GM19324 (cell line): ENCODE measurements around the gene MARK2.

Experiments
- ATAC-seq: cut with Tn5 transposase; IDR thresholded peaks from one replicate; pipeline ENCODE4 v1.9.1; 2021; ENCODE audit warnings: mild to moderate bottlenecking, moderate library complexity; ENCODE audit not compliant: unreplicated experiment, low FRiP score

MARK2 gene

DNA sequence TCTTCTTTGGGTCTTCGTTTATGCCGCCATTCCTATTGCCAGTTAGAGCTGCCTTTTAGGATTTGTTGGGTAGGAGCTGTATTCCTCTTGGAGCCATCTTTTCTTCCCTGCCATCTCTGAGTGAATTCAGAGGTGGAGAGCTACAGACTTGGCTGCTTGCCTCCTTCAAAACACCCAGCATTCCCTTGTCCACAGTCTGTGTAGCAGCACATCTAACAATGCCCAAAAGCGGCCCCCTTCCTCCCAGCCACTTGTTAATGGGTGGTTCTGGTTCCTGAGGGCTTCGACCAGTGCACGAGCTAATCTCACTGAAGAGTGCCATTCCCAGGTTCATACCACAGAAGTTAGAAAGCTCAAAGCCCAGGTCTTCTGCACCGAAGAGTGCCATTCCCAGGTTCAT lies 37.7 kb downstream of the MARK2 start:
- no peak for ATAC-seq

DNA sequence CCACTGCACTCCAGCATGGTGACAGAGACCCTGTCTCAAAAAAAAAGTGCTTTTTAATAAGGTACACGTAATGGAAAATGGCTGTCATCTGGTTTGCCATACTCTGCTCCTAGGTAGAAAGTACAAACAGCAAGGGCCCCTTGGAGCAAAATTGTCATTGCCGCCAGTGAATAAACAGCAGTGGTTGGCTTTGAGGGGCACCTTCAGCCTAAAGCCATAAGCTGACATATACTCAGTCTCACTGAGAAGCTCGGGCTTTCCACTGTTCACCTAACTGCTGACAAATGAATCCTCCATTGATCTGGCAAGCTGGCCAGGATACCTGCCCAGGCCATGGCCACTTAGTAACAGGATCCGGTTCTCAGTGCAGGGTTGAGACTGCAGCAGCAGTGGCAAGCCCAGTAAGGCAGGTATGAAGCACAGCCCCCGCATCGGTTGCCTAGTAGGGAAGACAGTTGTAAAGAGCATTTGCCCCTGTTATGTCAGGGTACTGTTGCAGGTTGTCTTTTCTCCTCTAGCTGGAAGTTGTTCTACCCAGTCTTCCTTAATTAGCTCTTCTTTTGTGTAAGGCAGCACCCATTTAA lies 38.8 kb downstream of the MARK2 start:
- no peak for ATAC-seq

DNA sequence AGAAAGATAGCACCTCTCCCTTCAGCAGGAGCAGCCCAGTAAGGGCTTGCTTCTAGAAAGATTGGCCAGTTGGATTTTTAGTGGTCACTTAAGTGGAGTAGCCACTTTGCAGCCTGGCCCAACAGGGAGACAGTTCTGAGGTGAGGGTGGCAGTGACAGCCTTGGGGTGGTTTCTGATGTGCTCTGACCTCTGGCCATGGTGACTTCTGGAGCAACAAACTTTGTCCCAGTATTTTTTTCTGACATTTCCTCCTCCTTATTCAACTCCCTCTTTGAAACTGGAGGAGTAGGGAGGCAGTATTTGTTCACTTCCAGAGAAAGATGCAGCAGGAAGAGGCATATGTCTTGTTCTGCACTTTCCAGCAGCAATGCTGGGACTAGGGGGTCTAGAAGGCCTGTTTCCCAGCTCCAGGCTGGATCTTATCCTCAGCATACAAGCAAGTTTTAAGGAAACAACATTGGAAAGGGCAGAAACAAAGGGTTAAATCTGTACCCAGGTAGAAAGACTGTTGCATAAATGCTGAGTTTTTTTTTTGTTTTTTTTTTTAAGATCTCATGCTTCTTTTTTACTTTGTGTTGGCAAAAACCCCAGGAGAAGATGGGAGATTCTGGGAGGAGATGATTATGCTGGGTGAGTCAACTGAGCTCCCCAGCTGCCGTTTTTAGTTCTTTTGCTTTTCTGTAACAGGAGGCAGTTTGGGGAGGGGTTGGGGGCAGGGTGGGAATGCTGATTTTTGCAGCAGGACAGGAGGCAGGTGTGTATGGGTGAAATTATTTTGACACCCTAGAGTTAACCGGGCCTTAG lies 40.9 kb downstream of the MARK2 start:
- no peak for ATAC-seq

DNA sequence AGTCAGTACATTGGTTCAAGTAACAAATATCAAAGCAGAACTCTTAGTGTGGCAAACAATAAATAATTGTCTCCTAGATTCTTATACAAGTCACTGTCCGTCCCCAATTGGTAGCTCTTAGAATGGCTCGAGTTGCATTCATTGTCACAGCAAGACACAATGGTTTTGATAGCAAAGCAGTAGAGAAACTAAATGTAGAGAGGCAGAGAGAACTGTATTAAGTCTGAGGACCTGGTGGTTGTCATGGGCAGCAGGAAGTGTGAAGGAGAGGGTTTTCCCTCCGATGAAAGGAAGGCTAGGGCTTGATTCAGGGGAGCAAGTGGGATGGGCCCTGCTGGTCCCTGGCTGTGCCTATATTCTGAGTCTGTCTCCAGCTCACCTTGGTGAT lies 41.5 kb downstream of the MARK2 start:
- no peak for ATAC-seq

DNA sequence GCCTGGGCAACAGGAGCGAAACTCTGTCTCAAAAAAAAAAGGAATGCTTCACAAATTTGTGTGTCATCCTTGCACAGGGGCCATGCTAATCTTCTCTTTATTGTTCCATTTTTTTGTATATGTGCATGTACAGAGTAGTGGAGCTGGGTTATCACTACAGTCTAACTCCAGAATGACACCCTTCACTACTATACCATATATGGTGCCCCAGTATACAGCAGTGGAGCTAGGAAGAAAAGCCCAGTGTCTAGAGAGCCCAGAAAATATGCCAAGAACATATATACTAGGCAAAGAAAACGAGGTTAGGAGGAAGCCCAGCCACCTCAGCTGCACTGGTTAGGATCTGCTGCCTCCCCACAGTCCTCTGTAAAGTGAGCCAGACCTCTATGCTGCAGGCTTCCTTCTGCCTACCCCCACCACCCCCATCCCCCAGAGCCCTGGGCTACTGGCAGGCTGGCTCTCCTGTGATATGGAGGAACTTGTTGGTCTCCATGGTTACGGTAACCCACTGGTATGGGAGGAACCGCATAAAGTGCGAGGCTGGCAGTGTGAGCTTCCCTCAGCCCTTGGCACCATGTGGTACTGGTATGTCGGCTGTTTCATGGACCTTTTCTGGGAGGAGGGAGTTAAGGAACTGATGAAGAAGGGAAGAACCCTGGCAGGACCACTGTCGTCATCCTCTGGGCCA lies 43.8 kb downstream of the MARK2 start:
- ATAC-seq, result no peak

DNA sequence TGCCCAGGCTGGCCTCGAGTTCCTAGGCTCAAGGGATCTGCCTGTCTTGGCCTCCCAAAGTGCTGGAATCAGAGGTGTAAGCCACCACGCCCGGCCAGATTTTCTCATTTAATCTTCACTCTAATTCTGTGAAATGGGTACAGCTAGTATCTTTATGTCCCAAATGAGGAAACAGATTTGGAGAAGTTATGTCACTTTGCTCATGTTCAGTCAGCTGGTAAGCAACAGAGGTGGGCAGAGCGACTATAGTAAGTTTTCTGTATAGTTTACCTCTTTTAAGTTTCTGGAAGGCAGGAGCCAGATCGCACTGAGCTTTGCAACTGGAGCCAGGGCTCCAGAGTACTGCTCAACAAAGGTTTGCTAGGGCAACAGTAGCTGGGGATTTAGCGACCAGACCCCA lies 44.9 kb downstream of the MARK2 start:
- ATAC-seq, result no peak

DNA sequence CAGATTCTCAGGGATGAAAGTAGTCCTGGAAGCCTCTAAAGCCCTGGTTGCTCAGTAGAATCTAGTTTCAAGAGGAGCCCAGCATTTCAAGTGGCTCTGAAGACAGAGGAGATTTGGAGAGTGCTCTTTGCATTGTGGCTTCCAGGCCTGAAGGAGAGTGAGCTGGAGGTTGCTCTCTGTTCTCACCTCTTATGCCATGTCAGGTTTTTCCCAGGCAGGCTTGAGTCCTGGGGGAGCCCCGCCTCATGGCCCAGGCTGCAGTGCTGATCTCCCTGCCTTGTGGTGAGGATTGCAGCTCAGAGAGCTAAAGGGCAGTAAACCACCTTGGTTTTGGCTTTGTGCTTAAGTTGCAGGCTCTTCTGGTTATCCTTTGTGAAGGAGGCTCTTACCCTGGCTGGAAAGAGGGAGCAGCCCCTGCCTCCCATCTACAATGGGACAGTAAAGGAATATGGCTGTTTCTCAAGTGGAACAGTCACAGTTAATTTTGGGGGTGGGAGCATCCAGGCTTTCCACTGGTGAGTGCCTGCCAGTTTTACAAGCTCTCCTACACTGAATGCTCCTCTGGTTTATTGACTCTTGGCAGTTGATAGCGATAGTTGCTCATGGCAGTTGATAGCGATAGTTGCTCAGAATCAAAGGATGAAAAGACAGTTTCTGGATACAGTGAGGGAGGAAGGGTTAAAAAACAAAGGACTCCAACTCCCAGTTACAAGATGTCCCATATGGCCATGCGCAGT lies 45.5 kb downstream of the MARK2 start:
- ATAC-seq, result no peak

DNA sequence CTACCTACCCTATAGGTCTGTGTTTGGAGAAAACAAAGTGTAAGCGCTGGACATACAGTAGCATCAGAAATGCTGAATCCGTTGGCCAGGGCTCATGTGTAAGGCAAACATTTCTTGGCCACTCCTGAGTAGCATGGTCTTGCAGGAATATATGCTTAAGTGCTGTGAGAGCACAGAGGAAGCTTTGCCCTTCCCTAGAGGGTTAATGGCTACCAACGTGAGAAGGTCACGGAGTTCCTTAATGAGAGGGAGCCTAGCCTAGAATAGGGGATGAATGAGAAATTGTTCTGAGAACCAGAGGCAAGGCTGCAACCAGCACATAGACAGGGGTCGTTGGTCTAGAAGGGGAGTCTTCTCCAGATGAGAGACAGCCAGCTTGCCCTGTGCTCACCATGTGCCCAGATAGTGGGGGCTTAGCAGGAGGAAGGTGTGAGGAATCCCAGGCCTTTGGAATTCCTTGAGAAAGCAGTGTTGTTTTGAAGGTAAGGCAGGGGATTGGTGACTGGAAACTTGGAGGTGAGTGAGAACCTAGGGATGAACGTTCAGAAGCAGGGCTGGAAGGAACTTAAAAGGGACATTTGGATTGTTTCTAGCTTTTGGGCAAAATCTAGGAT lies 48.6 kb downstream of the MARK2 start:
- ATAC-seq, result no peak

DNA sequence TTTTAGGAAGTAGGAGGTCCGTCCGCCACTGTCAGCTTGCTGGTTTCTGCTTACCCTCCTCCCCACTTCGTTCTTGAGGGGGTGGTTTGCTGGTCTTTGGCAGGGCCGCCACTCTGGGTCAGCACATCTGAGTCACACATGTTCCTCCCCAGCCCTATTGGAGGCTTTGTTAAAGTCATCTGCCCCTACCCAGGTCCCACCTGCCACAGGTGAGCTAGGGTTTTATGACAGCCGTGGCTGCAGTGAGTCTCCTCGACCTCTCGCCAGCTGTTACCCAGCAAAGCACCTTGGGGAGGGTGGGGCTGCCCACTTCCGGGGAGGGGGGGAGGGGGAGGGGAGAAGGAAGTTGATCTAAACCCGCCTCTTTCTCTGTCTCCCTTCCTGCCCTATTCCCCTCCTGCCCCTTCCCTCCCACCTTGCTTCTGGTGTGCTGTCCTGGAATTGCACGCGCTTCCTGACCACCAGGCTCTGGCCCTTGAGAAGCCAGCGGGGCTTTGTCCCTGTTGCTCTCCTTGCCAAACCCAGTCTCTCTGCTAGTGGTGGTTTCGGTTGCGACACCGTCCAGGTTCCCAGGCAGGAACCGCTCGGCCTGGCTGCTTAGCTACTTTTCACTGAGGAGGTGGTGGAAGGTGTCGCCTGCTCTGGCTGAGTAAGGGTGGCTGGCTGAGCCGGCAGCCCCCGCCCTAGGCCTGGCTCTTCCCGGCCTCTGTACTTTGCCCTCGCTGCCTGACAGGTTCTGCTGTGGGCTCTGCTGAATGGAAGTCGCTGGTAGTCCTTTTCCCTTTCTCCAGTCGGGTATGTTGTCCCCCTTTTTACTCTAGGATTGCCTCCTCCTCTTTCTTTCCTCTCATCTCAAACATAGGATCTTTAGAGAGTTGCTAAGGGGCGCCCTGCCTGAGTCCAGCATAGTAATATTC lies 49.5 kb downstream of the MARK2 start:
- ATAC-seq, result no peak

DNA sequence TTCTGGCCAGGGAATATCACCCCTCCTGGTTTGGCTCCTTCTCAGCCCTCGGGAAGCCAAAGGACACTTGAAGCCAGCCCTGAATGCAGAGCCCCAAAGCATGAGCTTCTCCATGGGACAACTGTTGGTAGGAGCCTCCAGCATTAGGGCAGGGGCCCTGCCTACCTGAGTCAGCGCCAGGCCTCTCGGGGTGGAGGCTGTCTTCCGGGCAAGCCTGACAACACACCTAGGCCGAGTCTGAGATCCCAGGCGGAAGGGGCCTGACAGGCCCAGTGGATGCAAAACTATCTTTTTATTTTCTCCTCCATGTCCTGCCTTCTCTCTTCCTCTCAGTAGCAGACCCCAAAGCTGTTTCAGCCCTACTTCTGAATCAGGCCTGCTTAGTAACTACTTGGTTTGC lies 50.4 kb downstream of the MARK2 start:
- ATAC-seq, result no peak

DNA sequence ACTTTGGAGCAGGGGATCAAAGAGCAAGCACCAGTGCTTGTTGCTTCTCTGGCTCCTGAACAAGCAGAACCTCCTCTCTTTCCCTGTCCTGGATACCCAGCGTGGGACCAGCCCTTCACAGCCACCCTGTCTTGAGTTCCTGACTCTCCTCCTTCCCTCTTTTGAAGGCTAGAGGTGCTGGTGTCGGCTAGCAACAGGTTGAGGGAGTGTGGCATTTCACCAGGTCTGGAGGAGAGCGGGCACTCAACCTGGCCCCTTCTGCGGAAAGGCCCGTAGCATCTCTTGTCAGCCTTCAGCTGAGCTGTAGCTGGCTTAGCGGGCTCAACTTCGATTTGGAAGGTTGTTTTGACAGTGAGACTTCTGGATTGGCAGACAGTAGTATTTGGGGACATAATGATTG lies 51.5 kb downstream of the MARK2 start:
- ATAC-seq, result no peak

DNA sequence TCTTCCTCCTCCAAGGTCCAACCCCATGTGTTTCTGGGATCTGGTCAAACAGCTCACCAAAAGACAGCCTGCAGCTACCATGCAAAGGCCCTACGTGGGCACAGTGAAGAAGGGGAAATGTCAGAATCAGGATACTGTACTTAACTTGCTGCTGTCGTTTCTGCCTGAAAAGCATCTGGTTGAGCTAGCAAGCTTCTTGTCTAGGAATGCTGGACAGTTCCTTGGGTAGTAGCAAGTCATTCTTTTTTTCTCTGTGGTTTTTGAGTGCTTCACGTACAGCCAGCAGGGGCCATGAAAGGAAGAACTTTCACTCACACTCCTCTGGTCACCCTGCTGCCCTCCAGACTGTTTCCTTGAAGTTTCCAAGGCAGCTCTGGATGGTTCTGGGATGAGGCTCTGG lies 53.3 kb downstream of the MARK2 start:
- no peak for ATAC-seq

DNA sequence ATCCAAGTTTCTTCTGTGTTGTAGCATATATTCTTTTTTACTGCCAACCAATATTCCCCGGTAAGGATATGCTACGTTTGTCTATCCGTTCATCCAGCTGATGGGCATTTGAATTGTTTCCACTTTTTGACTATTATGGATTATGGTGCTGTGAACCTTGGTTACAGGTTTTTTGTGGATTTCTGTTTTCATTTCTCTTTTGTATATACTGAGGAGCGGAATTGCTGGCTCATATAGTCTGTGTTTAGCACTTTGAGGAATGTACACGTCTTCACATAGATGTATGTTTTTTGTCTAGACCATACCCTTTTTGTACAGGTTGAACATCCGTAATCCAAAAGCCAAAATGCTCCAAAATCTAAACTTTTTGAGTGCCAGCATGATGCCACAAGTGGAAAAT lies 54.4 kb downstream of the MARK2 start:
- no peak for ATAC-seq

DNA sequence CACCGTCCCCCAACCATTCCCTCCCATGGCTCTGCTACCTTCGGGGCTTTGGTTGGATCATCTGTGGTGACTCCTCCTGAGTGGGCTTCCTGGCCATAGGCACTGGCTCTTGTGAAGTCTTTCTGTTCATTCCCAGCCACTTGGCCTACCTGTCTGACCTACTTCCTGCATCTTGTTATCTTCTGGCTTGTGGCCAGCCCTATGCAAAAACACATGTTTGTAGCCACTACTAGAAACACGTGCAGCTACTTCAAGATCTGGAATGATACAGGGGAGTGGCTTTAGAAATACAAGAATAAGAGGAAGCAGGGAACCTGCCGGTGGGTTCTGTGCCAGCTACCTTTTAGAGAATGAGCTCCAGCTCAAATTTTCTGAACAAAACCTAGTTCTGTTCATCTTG lies 57.2 kb downstream of the MARK2 start:
- ATAC-seq, result no peak

DNA sequence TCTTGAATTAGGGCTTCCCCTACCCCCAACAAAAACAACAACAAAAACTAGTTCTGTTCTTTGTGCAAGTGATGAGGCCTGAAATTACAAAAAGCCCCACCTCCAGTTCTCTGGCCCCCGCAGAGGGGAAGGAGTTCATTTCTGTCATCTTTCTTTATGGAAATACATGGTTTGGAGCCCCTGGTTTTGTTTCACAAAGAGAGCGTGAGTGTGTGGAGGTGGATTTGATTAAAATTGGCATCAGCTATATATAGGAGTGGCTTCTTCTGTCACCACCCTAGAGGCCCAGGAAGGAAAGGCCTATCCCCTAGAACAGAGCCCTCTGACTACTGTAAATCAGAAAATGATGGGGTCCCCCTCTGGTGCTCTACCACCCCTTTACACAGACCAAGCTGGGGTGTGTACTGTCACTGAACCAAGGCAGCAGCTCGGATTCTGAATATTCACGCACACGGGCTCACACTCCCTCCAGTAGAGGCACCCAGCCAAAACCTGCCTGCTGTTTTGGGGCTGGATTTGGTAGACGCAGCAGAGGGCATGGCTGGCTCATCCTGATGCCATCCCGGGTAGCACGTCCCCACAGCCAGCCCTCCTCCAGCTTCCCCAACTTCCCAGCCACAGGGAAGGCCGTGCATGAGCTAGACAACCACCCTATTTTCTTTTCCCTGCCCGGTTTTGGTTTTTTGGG lies 58.7 kb downstream of the MARK2 start:
- ATAC-seq, result no peak

DNA sequence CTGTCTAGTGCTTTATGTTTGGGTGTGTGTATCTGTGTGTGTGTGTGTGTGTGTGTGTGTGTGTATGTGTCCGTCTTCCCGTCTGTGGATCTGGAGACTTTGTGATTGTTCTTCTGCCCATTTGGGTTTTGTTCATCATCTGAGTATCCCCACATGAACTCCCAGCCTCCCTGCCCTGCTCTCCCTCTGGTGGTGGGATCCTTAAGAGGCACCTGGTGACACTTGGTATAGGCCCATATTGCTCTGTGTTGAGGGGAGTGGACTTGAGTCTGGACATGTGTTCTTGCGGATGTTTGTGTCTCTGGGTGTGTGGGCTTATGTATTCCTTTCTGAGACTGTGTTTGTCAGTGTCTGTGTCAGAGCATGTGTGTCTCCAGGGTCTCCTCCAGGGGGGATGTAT lies 62.8 kb downstream of the MARK2 start:
- ATAC-seq, result no peak

DNA sequence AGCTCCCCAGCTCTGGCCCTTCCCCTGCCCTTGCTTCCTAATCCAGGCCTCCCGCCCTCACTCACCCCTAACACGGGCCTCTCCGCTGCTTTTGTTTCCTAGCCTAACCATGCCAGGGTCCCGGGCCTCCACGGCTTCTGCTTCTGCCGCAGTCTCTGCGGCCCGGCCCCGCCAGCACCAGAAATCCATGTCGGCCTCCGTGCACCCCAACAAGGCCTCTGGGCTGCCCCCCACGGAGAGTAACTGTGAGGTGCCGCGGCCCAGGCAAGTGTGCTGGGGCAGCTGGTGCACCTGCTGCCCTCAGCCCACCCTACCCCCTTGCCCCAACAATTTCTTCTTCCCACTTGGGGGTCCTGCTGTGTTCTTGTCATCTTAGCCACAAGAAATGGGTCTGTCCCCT lies 65.0 kb downstream of the MARK2 start:
- no peak for ATAC-seq

DNA sequence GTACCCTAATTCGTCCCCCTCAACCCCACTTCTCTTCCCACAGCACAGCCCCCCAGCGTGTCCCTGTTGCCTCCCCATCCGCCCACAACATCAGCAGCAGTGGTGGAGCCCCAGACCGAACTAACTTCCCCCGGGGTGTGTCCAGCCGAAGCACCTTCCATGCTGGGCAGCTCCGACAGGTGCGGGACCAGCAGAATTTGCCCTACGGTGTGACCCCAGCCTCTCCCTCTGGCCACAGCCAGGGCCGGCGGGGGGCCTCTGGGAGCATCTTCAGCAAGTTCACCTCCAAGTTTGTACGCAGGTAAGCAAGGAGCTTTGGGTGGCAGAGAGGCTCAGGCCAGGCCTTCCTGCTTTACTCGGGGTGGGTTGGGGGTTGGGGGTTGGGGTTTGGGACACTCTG lies 65.8 kb downstream of the MARK2 start:
- ATAC-seq, result no peak

DNA sequence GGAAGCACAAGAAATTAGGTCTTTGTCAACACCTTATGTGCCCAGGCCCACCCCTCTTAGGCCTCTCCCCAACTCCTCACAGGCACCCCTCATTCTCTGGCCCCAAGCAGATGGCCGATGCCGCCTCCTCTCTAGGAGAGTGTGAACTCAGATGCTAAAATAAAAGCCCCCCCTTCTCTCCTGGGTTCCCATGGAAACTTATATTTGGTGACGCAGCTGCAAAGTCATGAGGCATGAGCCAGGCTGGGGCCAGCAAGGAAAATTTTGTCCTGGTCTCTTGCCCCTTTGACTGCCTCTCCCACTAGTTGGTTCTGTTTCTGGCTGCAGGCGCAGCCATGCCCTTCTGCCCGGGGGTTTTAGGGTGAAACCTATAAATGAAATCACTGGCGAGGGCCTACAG lies 66.3 kb downstream of the MARK2 start:
- no peak for ATAC-seq
